SHP77 treated with DMSO at 0.1 percent for 48 hours (cell line): ENCODE data around the gene CCND1.

Experiments
- DNase-seq: peaks from one replicate; lab custom pipeline; 2025; lab: John Stamatoyannopoulos, UW

The CCND1 gene

DNA sequence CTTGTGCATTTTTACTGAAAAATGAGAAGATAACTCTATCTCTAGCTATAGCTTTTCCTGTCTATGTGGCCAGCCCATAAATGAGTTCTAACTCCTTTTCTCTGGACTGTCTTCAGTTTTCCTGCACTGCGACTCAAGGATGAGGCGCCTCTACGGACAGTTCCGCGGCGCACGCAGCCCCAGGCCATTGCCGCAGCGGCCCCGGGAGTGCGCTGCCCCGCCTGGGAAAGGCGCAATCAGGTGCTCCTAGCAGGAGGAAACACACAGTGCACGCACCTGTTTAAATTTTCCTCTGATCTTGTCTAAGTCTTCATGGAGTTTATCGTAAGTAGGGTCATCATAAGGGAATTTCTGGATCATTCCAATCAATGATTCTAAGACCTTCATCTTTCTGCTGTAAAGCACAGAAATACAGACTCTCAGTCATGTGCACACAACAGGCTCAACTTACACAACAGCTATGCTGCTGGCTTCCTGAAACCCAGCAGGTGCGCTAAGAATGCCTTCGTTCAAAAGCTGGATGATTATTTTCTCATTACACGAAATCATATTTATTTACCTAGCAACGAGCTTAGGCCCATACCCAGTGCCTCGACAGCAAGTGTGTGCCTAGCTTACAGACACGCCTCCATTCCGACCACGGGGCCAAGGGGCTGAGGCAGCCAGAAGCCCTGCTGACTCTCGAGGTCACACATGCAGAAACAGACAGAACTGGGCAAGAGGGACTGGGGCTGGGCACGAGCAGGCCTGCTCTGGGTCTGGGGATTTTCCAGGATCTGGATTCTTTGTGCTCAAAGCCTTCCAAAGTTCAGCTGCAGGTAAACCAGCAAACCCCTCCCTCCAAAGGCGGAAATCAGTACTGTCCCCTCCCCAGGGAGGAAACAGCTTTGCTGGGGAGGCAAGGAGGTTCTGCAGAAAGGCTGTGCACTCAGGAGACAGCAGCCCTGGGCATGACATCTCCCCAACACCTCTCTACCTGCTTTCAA lies 27.0 kb downstream of the CCND1 start:
- no peak for DNase-seq

GRCh38 chr11:69669486-69669885 lies 28.5 kb downstream of the CCND1 start:
- no peak for DNase-seq

DNA sequence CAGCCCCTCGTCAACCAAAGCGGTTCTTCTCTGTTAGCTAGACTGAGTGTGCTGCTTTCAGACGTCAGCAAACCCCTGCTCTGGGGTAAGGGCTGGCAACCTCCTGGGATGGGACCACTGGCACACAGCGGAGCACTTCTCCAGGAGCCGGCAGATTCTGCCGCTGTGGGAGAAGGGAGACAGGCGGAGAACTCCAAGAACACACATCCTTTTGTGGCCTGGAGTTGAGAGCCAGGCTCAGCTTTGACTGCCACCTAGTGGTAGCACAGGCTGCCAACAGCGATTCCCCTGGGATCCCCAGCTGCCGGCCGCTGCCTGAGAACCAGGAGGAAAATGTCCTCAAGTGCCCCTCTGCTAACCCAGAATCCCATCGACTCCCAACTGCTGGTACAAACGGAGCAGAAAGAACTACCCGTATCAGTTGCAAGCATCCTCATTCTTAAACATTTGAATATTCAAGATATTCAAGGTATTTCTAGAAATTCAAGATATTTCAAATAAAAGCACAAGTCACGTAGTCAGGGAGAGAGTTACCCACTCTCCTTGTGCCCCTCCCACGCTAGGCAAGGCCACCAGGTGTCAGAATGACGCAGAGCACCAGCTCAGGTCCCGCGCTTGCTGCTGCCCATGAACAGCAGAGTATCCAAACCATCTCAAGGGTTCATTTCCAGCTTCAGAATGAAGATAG lies 29.3 kb downstream of the CCND1 start:
- peak; percentile 89 for DNase-seq

DNA sequence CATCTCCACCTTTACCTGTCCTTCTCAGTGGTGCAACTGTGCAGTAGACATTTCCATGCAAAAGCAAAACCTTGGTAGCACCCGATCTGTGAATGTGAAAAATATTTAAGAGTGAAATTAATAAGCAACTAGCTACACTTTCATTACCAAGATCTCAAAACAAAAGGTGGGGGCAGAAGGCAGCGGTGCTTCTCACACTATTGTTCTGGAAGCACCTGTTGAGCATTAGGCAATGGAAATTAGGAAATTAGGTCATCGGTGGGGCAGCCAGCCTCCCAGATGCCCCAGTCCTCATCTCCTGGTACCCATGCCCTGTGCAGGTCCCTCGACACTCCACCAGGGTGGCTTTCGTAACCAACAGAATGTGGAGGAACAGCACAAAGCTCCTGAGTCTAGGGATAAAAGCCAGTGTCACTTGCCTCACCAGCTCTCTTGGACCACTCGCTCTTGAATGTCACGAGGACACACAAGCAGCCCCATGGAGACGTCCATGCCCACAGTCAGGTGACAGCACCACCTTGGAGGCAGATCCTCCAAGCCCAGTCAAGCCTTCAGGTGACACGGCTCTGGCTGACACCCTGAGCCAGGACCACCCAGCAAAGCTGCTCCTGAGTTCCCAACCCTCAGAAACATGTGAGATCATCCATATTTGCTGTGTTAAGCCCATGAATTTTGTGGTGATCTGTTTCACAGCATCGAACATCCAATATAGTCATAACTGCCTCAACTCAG lies 30.9 kb downstream of the CCND1 start:
- no peak for DNase-seq

DNA sequence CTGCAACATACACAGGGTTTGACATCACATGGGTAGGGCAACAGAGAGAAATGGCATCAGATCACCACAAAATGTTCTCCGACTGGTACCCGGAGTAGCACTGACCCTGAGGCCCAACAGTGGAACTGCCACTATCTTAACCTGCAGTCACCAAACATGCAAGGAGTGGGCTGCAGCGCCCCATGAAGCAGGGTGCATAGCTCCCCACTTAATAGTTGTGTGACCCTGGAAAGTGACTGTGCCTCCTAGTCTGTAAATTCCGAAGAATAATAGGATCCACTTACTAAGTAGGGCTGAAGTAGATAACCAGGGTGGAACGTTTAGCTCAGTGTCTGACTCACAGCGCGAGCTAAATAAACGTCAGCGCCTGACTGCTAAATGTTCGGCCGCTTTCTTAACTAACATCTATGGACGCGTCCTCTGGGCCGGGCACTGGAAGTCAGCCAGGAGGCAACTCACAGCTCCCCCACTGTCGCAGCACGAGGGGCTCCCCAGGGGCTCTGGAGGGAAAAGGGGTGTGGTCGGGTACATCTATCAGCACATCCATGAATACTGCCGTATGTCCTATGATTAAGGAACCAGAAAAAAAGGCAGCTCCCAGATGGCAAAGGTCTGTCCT lies 33.4 kb downstream of the CCND1 start:
- DNase-seq: no peak

GRCh38 chr11:69674886-69675714 lies 34.1 kb downstream of the CCND1 start, which contains the start of gene LTO1:
Gene LTO1 (minus strand): TSS chr11:69675353. CDS start chr11:69675239, 114 bp downstream.
- peak; percentile 92 for DNase-seq

- DNase-seq: no peak
These were observed 36.8 kb downstream of the CCND1 start for GRCh38 chr11:69677749-69678148.

DNA sequence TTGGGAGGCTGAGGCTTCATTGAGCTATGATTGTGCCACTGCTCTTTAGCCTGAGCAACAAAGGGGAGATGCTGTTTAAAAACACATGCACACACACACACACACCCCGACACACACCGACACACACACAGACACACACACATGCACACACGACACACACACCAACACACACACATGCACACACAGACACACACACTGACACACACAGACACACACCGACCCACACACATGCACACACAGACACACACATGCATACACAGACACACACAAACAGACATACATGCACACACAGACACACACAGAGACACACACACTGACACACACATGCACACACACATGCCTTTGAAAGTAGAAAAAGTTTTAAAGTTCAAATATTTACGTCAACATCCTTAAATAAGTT lies 39.7 kb downstream of the CCND1 start:
- DNase-seq: no peak

- DNase-seq: no peak
These were observed 41.3 kb downstream of the CCND1 start for GRCh38 chr11:69682221-69682620.

DNA sequence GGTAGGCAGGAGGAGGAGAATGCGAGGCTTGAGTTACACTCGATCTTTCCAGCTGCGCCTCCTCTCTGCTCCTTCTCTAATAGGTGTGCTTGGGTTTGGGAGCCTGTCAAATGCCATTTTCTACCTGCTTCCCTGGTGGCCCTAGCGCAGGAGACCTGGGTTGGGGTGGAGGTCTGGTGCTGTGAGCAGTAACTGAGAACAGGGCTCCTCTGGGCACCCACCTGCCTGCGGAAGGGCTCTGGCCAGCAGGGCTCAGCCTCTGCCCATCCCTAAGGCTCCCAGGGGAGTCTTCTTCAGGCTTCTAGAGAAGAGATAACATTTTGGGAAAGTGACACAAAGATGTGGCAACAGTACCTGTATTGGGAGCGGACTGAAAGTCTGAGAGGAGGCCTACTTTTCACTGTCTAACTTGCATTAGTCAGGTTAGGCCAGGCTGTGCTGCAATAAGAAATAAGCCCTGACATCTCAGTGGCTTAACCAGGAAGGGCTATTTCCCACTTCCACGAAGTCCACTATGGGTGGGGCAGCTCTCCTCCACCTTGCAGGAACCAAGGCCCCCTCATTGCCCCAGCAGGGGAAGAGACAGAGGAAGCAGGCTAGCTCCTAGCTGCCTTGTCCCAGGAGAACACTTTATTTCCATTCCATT lies 41.8 kb downstream of the CCND1 start:
- no peak for DNase-seq

- no peak for DNase-seq
These were observed 42.9 kb downstream of the CCND1 start for GRCh38 chr11:69683764-69684333.

DNA sequence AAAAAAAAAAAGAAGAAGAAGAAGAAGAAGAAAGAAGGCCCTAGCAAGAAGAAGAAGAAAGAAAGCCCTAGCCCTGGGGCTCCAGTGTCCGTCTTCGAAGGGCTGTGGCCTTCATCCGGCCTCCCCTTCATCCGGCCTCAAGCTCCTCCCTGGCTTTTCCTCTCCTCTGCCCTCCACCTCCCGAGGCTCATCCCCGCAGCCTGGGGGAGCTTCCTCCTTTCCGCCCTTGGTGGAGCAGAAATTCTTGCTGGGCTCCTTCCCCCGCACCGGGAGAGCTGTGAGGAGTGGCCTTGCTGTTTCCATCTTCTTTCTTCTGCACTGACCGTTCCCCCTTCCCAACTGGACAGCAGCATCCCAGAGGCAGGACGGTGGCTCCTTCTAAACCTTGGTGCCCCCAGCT lies 43.7 kb downstream of the CCND1 start:
- DNase-seq: no peak

- DNase-seq: no peak
These were observed 44.4 kb downstream of the CCND1 start for GRCh38 chr11:69685348-69685747.

DNA sequence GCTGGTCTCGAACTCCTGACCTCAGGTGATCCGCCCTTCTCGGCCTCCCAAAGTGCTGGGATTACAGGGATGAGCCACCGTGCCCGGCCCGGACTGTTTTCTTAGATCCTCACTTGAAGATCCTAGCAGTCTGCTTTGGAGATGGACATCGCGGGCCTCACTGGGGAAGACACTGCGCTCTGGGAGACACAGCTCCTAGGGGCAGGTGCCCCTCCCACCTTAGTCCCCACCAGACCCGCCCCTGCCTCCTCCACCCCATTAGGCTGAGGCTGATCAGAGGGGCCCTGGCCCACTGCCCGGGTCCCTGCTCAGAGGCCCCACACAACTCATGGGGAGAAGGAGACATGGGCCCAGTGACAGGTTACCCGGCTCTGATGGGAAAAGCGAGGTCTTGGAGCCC lies 45.5 kb downstream of the CCND1 start:
- no peak for DNase-seq

GRCh38 chr11:69686856-69687255 lies 45.9 kb downstream of the CCND1 start:
- no peak for DNase-seq

GRCh38 chr11:69687969-69688771 lies 47.2 kb downstream of the CCND1 start:
- DNase-seq: peak; percentile 59

GRCh38 chr11:69689484-69690319 lies 48.7 kb downstream of the CCND1 start:
- peak; percentile 69 for DNase-seq

DNA sequence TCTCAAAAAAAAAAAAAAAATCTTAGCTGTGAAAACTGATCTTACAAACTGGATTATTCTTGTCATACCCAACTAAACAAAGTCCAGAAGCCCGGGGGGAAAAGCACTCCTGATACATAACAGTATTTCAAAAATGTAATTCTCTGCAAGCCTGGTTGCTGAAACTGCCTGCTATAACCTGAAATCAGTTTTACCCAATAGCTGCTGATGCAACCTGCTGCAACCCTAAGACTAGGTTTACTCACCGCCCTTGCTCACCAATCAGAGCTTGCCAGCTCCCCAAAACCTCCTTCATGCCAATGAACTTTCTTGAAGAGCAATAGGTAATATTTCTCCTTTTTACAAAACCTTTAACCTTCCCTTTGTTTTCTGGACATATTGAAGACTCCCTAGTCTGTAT lies 50.5 kb downstream of the CCND1 start:
- no peak for DNase-seq
